ENCODE measurements around the gene MAP6D1.
A peak's percentile ranks its signal among the peaks of the same experiment; 100 is the strongest.

Gene MAP6D1

DNA sequence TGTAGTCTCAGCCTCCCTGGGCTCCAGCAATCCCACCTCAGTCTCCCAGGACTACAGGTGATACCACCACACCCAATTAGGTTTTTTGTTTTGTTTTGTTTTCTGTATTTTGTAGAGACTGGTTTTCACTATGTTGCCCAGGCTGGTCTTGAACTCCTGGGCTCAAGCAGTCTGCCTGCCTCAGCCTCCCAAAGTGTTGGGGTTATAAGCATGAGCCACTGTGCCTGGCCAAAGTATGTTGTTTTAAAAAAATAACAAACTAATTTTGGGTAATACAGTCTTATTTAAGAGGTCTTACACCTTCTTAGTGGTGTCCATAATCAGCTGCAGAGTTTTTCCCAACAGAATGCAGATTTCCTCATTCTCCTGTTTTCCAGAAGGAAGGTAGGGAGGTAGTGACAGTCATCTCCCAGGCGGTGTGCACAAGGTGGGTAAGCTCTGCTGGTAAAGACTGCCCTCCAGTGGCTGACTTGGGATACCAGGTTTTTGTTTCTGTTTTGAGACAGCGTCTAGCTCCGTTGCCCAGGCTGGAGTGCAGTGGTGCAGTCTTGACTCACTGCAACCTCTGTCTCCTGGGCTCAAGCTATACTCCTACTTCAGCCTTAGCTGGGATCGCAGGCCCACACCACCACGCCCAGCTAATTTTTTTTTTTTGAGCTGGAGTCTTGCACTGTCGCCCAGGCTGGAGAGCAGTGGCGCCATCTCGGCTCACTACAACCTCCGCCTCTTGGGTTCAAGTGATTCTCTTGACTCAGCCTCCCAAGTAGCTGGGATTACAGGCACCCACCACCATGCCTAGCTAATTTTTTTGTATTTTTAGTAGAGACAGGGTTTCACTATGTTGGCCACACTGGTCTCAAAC lies 58.4 kb downstream of the MAP6D1 start:
- TF ChIP-seq, protein P1, sequence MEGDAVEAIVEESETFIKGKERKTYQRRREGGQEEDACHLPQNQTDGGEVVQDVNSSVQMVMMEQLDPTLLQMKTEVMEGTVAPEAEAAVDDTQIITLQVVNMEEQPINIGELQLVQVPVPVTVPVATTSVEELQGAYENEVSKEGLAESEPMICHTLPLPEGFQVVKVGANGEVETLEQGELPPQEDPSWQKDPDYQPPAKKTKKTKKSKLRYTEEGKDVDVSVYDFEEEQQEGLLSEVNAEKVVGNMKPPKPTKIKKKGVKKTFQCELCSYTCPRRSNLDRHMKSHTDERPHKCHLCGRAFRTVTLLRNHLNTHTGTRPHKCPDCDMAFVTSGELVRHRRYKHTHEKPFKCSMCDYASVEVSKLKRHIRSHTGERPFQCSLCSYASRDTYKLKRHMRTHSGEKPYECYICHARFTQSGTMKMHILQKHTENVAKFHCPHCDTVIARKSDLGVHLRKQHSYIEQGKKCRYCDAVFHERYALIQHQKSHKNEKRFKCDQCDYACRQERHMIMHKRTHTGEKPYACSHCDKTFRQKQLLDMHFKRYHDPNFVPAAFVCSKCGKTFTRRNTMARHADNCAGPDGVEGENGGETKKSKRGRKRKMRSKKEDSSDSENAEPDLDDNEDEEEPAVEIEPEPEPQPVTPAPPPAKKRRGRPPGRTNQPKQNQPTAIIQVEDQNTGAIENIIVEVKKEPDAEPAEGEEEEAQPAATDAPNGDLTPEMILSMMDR (conservative IDR thresholded peaks at IDR 0.05; ENCODE audit: low read depth, low read length), result peak; percentile 88
- no peak overlapping the region for H3K27ac ChIP-seq

GRCh38 chr3:183766107-183766506 lies 59.3 kb downstream of the MAP6D1 start:
- Histone ChIP-seq H4K20me1 (ENCODE audit: insufficient read depth) (no peaks in the 10 kb centered on the region), H2AFZ (ENCODE audit: low read depth) (no peak overlapping the region), H3K4me1 (ENCODE audit: low read depth, poor library complexity, severe bottlenecking) (no peaks in the 10 kb centered on the region), H3K9ac (no peak overlapping the region), H3K4me2 (no peak overlapping the region), H3K36me3 (ENCODE audit: insufficient read depth) (peaks cover 8% of the 10 kb centered on the region; the same call in 1 of the 2 replicates), H3K27ac (no peak overlapping the region; the same call in 1 of the 2 replicates), H3K4me3 (IDR thresholded peaks at IDR 0.05; ENCODE audit: insufficient read depth, low read depth, low read length) (no peak overlapping the region), H3K79me2 (ENCODE audit: insufficient read depth, low read depth) (no peaks in the 10 kb centered on the region), H3K27me3 (ENCODE audit: insufficient read depth, low read depth) (no peaks in the 10 kb centered on the region)
- TF ChIP-seq, protein P1 (conservative IDR thresholded peaks at IDR 0.05; ENCODE audit: low read depth, low read length), result no peak

More for the DNA sequence above, 58.4 kb downstream of the MAP6D1 start:
- no peak overlapping the region for H3K9ac ChIP-seq
- H3K4me3 ChIP-seq (IDR thresholded peaks at IDR 0.05; ENCODE audit: insufficient read depth, low read depth, low read length), result no peak overlapping the region
- H3K27me3 ChIP-seq (ENCODE audit: insufficient read depth, low read depth), result no peaks in the 10 kb centered on the region
- H3K4me1 ChIP-seq (ENCODE audit: low read depth, poor library complexity, severe bottlenecking), result no peaks in the 10 kb centered on the region
- H3K36me3 ChIP-seq (ENCODE audit: insufficient read depth), result peaks cover under 1% of the 10 kb centered on the region; the same call in 1 of the 2 replicates
- no peak overlapping the region for H2AFZ ChIP-seq (ENCODE audit: low read depth)
- H4K20me1 ChIP-seq (ENCODE audit: insufficient read depth), result no peaks in the 10 kb centered on the region
- no peaks in the 10 kb centered on the region for H3K79me2 ChIP-seq (ENCODE audit: insufficient read depth, low read depth)
- H3K4me2 ChIP-seq, result no peak overlapping the region
